Suprapubic skin (tissue), 4 donors: ENCODE measurements around the gene TBCB. TPM values are rescaled to one million over a fixed set of nuclear protein-coding genes. Genes with fewer than 3 reads are reported as not detected.

Experiments
- DNase-seq, 2 donors: peaks; one replicate each; pipeline ENCODE4 v3.0.0-alpha.2; 2019; ENCODE audit warnings: low spot score in 2 of 2
- H3K27ac ChIP-seq: fragments of 200-600 bp; sonication (generic); one replicate; pipeline ENCODE4 v1.5.1; 2019
- H3K27me3 ChIP-seq: fragments of 200-600 bp; sonication (generic); one replicate; pipeline ENCODE4 v1.5.1; 2019
- H3K36me3 ChIP-seq: fragments of 200-600 bp; sonication (generic); one replicate; pipeline ENCODE4 v1.5.1; 2019
- H3K4me1 ChIP-seq: fragments of 200-600 bp; sonication (generic); one replicate; pipeline ENCODE4 v1.5.1; 2019
- H3K4me3 ChIP-seq: fragments of 200-600 bp; sonication (generic); one replicate; pipeline ENCODE4 v1.5.1; 2019; ENCODE audit warnings: mild to moderate bottlenecking
- H3K9me3 ChIP-seq: fragments of 200-600 bp; sonication (generic); one replicate; pipeline ENCODE4 v1.5.1; 2019
- EP300 ChIP-seq: sonication (generic); formaldehyde crosslinking; IDR thresholded peaks from one replicate; pipeline ENCODE4 v1.6.1; 2017; ENCODE audit warnings: antibody characterized with exemption
- POLR2A ChIP-seq, 2 donors: fragments of 450-650 bp; IDR thresholded peaks; one replicate each; pipeline ENCODE4 v1.6.1; 2017; ENCODE audit warnings: antibody characterized with exemption in 2 of 2, mild to moderate bottlenecking in 2 of 2, moderate library complexity in 2 of 2
- POLR2AphosphoS5 ChIP-seq, 3 donors: sonication (generic); formaldehyde crosslinking; IDR thresholded peaks; one replicate each; pipeline ENCODE4 v1.6.1; 2017; ENCODE audit warnings: antibody characterized with exemption in 3 of 3
- WGBS: methylation state at CpG from one replicate; pipeline ENCODE4 v1.1.5; 2018; 5-methylcytosine and 5-hydroxymethylcytosine counted together
- total RNA-seq, 4 donors: library from RNA; depleted of rRNA; stranded (reverse); fragments of >200 nt; gene quantifications; one replicate each; pipeline ENCODE4 v1.1.0, GENCODE V29; 2016
- TF ChIP-seq, protein P1 (sequence below), 2 donors: fragments of 200-600 bp in 1 of 2; fragments of 450-650 bp in 1 of 2; sonication (generic) in 1 of 2; IDR thresholded peaks; one replicate each; pipeline ENCODE4 v1.5.1; 2016 to 2019; ENCODE audit warnings: antibody characterized with exemption in 2 of 2, mild to moderate bottlenecking in 1 of 2, moderate library complexity in 1 of 2

Gene TBCB
- total RNA-seq, 4 donors from 2014 or later: 63.2 to 117 (median 90.5) TPM

DNA sequence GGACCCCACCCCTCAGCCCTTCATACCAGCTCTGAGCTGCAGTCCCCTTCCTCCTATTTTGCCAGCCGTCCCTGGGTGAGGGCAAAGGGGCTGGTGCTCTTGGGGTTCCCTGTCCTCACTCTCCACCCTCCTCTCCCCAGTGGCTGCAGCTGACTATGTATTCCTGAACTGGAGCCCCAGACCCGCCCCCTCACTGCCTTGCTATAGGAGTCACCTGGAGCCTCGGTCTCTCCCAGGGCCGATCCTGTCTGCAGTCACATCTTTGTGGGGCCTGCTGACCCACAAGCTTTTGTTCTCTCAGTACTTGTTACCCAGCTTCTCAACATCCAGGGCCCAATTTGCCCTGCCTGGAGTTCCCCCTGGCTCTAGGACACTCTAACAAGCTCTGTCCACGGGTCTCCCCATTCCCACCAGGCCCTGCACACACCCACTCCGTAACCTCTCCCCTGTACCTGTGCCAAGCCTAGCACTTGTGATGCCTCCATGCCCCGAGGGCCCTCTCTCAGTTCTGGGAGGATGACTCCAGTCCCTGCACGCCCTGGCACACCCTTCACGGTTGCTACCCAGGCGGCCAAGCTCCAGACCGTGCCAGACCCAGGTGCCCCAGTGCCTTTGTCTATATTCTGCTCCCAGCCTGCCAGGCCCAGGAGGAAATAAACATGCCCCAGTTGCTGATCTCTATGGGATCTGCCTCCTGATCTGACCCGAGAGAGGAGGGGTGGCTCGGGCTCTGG is 34.6 kb downstream of the TBCB start:
- Histone ChIP-seq H3K36me3 (peaks cover 58% of the 10 kb centered on the region), H3K27ac (peak overlapping the region; percentile 93), H3K4me1 (peaks cover 40% of the 10 kb centered on the region), H3K4me3 (no peak overlapping the region), H3K9me3 (no peaks in the 10 kb centered on the region), H3K27me3 (no peaks in the 10 kb centered on the region)
- DNase-seq: peak; percentile 84 to 85
- TF ChIP-seq, protein P1, sequence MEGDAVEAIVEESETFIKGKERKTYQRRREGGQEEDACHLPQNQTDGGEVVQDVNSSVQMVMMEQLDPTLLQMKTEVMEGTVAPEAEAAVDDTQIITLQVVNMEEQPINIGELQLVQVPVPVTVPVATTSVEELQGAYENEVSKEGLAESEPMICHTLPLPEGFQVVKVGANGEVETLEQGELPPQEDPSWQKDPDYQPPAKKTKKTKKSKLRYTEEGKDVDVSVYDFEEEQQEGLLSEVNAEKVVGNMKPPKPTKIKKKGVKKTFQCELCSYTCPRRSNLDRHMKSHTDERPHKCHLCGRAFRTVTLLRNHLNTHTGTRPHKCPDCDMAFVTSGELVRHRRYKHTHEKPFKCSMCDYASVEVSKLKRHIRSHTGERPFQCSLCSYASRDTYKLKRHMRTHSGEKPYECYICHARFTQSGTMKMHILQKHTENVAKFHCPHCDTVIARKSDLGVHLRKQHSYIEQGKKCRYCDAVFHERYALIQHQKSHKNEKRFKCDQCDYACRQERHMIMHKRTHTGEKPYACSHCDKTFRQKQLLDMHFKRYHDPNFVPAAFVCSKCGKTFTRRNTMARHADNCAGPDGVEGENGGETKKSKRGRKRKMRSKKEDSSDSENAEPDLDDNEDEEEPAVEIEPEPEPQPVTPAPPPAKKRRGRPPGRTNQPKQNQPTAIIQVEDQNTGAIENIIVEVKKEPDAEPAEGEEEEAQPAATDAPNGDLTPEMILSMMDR (IDR thresholded peaks at IDR 0.05): no peak
- TF ChIP-seq POLR2A (IDR thresholded peaks at IDR 0.05): no peak
- TF ChIP-seq POLR2AphosphoS5 (IDR thresholded peaks at IDR 0.05): peak in 1 of 3 donors; percentile 18
- no peak for TF ChIP-seq EP300
- 39% methylated on average over 11 of the region's 13 CpGs for WGBS

DNA sequence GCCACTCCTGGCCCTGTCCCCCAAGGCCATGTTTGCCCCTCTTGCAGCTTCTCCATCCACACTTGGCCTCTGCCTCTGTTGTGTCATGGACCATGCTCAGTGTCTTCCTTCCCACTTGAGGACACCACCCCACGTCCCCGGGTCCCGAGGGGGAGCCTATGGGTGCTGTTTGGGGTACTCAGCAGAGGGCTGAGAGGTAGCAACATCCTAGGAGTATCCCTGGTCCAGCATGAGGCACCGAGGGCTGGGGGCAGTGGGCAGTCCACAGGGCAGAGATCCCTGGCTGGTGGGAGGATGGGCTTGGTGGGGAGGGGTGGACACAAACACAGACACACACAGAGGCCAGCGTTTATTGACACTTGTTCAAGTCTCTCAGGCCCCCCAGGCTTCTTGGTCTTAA is 35.3 kb downstream of the TBCB start:
- H3K4me3 ChIP-seq: peak overlapping the region; percentile 53
- H3K36me3 ChIP-seq: peaks cover 50% of the 10 kb centered on the region

GRCh38 chr19:36151144-36152018 is 36.1 kb downstream of the TBCB start:
- H3K9me3 ChIP-seq: no peaks in the 10 kb centered on the region
- peak in 1 of 3 donors; percentile 30 for TF ChIP-seq POLR2AphosphoS5 (IDR thresholded peaks at IDR 0.05)
- TF ChIP-seq, protein P1 (IDR thresholded peaks at IDR 0.05): no peak
- peak overlapping the region; percentile 93 for H3K27ac ChIP-seq
- peak; percentile 81 to 85 for DNase-seq
- peaks cover 42% of the 10 kb centered on the region for H3K36me3 ChIP-seq
- H3K4me1 ChIP-seq: peaks cover 40% of the 10 kb centered on the region
- no peaks in the 10 kb centered on the region for H3K27me3 ChIP-seq
- WGBS: 47% methylated on average over 35 of the region's 47 CpGs
- H3K4me3 ChIP-seq: peak overlapping the region; percentile 53

More for the DNA sequence above, 35.3 kb downstream of the TBCB start:
- Histone ChIP-seq H3K9me3 (no peaks in the 10 kb centered on the region), H3K4me1 (peaks cover 40% of the 10 kb centered on the region), H3K27me3 (no peaks in the 10 kb centered on the region), H3K27ac (peak overlapping the region; percentile 93)
- no peak for DNase-seq
- WGBS: 62% methylated on average over 4 of the region's 5 CpGs
- no peak for TF ChIP-seq POLR2A (IDR thresholded peaks at IDR 0.05)
- no peak for TF ChIP-seq POLR2AphosphoS5 (IDR thresholded peaks at IDR 0.05)
- TF ChIP-seq, protein P1 (IDR thresholded peaks at IDR 0.05): no peak
- no peak for TF ChIP-seq EP300

DNA sequence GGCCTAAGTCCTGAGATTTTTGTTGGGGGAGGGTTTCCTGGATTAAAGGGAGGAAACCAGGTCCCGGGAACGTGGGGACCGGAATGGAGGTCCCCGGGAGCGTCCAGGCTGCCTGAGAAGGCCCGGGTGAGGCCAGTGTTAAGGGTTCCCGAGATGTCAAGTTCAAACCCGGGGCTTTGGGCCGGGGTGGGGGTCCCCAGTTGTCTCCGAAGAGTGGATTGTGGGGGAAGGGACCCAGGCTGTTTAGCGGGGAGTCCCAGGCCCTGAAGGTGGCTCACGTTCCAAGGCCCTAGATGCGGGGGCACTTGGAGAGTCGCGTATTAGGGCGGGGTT is 36.7 kb downstream of the TBCB start:
- H3K27ac ChIP-seq: peak overlapping the region; percentile 93
- no peaks in the 10 kb centered on the region for H3K27me3 ChIP-seq
- peaks cover 40% of the 10 kb centered on the region for H3K4me1 ChIP-seq
- peaks cover 36% of the 10 kb centered on the region for H3K36me3 ChIP-seq
- peak overlapping the region; percentile 53 for H3K4me3 ChIP-seq
- 18% methylated on average over 11 of the region's 16 CpGs for WGBS
- no peaks in the 10 kb centered on the region for H3K9me3 ChIP-seq
- no peak for TF ChIP-seq POLR2A (IDR thresholded peaks at IDR 0.05)
- TF ChIP-seq, protein P1 (IDR thresholded peaks at IDR 0.05): no peak
- no peak for DNase-seq
